ENCODE measurements around the gene BPIFA1. TPM values are rescaled to one million over a fixed set of nuclear protein-coding genes. Genes with fewer than 3 reads are reported as not detected.

BPIFA1 gene
- total and polyA plus RNA-seq, 4 experiments from 2014 or later = not detected

- ChIA-PET CTCF (ENCODE audit: partially characterized antibody) (interaction anchor here (0.9 kb wide), 1 partner anchor 287 kb away, joined by 3 read pairs; no protein-coding TSS in a partner anchor), POLR2A (ENCODE audit: partially characterized antibody) (no interaction called here)
- Histone ChIP-seq H3K9me3 (ENCODE audit: control insufficient read depth in 1 of 2, low read length in 2 of 2) (no peaks in the 10 kb centered on the region), H3K36me3 (ENCODE audit: insufficient read depth, low read length) (no peaks in the 10 kb centered on the region), H3K27me3 (ENCODE audit: insufficient read depth, low read length) (no peaks in the 10 kb centered on the region), H3K4me3 (ENCODE audit: low read length in 2 of 2) (no peak overlapping the region), H3K27ac (ENCODE audit: low read depth, low read length) (no peak overlapping the region), H3K4me1 (ENCODE audit: insufficient read depth, low read length) (no peaks in the 10 kb centered on the region)
- H3K9me3 Mint-ChIP-seq = no peaks in the 10 kb centered on the region
- H3K4me1 Mint-ChIP-seq = no peaks in the 10 kb centered on the region
- H3K36me3 Mint-ChIP-seq = no peaks in the 10 kb centered on the region
- no peak overlapping the region for H3K4me3 Mint-ChIP-seq
- H3K27ac Mint-ChIP-seq = no peak overlapping the region
- no peak for DNase-seq
- peaks cover 5 to 22% of the 10 kb centered on the region in 2 donors for H3K27me3 Mint-ChIP-seq
- intact Hi-C loops (cut with micrococcal nuclease) = no loop called here
These were observed 4.6 kb upstream of the BPIFA1 start for GRCh38 chr20:33231237-33231636.

DNA sequence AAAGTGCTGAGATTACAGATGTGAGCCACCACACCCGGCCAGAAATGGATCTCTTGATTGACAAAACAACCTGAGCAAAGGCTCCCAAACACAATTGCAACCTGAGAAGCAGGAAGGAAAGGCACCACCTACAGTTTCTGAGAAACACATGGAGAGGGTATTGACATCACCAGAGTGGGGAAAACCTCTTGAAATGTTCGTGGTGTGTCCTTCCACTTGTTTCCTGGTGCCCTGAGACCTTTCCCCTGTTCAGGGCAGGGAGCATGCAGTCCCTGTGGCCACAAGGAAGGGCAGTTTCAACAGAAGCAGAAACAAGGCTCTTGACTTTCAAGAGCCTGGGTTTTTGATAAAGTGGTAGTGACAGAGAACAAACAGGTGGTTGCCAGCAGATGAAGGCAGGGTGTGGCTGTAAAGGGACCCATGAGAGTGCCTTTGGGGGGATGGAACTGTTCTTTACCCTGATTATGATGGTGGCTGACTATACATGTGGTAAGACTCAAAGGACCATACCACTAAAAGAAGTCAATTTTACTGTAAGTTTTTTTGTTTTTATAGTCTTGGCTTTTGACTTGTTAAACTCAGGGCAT lies 3.2 kb upstream of the BPIFA1 start:
- no peak for DNase-seq
- Mint-ChIP-seq H3K27ac (no peak overlapping the region), H3K9me3 (no peaks in the 10 kb centered on the region), H3K36me3 (no peaks in the 10 kb centered on the region), H3K27me3 (peaks cover 4 to 30% of the 10 kb centered on the region in 2 donors), H3K4me3 (no peak overlapping the region), H3K4me1 (no peaks in the 10 kb centered on the region)
- Histone ChIP-seq H3K36me3 (ENCODE audit: insufficient read depth, low read length) (no peaks in the 10 kb centered on the region), H3K9me3 (ENCODE audit: control insufficient read depth in 1 of 2, low read length in 2 of 2) (no peaks in the 10 kb centered on the region), H3K4me3 (ENCODE audit: low read length in 2 of 2) (no peak overlapping the region), H3K27ac (ENCODE audit: low read depth, low read length) (no peak overlapping the region), H3K27me3 (ENCODE audit: insufficient read depth, low read length) (no peaks in the 10 kb centered on the region), H3K4me1 (ENCODE audit: insufficient read depth, low read length) (no peaks in the 10 kb centered on the region)
- ChIA-PET POLR2A (ENCODE audit: partially characterized antibody) (no interaction called here), CTCF (ENCODE audit: partially characterized antibody) (no interaction called here)
- intact Hi-C loops (cut with micrococcal nuclease) = no loop called here

GRCh38 chr20:33233129-33233774 lies 2.5 kb upstream of the BPIFA1 start:
- peak overlapping the region in 1 of 7 donors; percentile 8 for H3K27ac Mint-ChIP-seq
- H3K9me3 Mint-ChIP-seq = no peaks in the 10 kb centered on the region
- H3K4me1 Mint-ChIP-seq = no peaks in the 10 kb centered on the region
- DNase-seq = no peak
- H3K36me3 Mint-ChIP-seq = no peaks in the 10 kb centered on the region
- Histone ChIP-seq H3K36me3 (ENCODE audit: insufficient read depth, low read length) (no peaks in the 10 kb centered on the region), H3K27ac (ENCODE audit: low read depth, low read length) (no peak overlapping the region), H3K9me3 (ENCODE audit: control insufficient read depth in 1 of 2, low read length in 2 of 2) (no peaks in the 10 kb centered on the region), H3K4me3 (ENCODE audit: low read length in 2 of 2) (no peak overlapping the region), H3K4me1 (ENCODE audit: insufficient read depth, low read length) (no peaks in the 10 kb centered on the region), H3K27me3 (ENCODE audit: insufficient read depth, low read length) (no peaks in the 10 kb centered on the region)
- CTCF ChIA-PET (ENCODE audit: partially characterized antibody) = no interaction called here
- H3K4me3 Mint-ChIP-seq = no peak overlapping the region
- intact Hi-C loops (cut with micrococcal nuclease) = no loop called here
- peaks cover 4 to 27% of the 10 kb centered on the region in 2 donors for H3K27me3 Mint-ChIP-seq
- POLR2A ChIA-PET (ENCODE audit: partially characterized antibody) = no interaction called here

GRCh38 chr20:33234050-33234449 lies 1.7 kb upstream of the BPIFA1 start:
- Histone ChIP-seq H3K36me3 (ENCODE audit: insufficient read depth, low read length) (no peaks in the 10 kb centered on the region), H3K27ac (ENCODE audit: low read depth, low read length) (no peak overlapping the region), H3K27me3 (ENCODE audit: insufficient read depth, low read length) (no peaks in the 10 kb centered on the region), H3K4me1 (ENCODE audit: insufficient read depth, low read length) (no peaks in the 10 kb centered on the region), H3K9me3 (ENCODE audit: control insufficient read depth in 1 of 2, low read length in 2 of 2) (no peaks in the 10 kb centered on the region), H3K4me3 (ENCODE audit: low read length in 2 of 2) (no peak overlapping the region)
- Mint-ChIP-seq H3K27ac (no peak overlapping the region), H3K27me3 (peaks cover 7 to 32% of the 10 kb centered on the region in 2 donors), H3K4me1 (no peaks in the 10 kb centered on the region), H3K36me3 (no peaks in the 10 kb centered on the region), H3K9me3 (no peaks in the 10 kb centered on the region), H3K4me3 (no peak overlapping the region)
- no peak for DNase-seq
- intact Hi-C loops (cut with micrococcal nuclease) = no loop called here
- ChIA-PET POLR2A (ENCODE audit: partially characterized antibody) (no interaction called here), CTCF (ENCODE audit: partially characterized antibody) (no interaction called here)

- Histone ChIP-seq H3K4me3 (ENCODE audit: low read length in 2 of 2) (no peak overlapping the region), H3K36me3 (ENCODE audit: insufficient read depth, low read length) (no peaks in the 10 kb centered on the region), H3K27me3 (ENCODE audit: insufficient read depth, low read length) (no peaks in the 10 kb centered on the region), H3K4me1 (ENCODE audit: insufficient read depth, low read length) (no peaks in the 10 kb centered on the region), H3K9me3 (ENCODE audit: control insufficient read depth in 1 of 2, low read length in 2 of 2) (no peaks in the 10 kb centered on the region), H3K27ac (ENCODE audit: low read depth, low read length) (no peak overlapping the region)
- DNase-seq = no peak
- Mint-ChIP-seq H3K4me1 (no peaks in the 10 kb centered on the region), H3K4me3 (no peak overlapping the region), H3K27me3 (peaks cover 10 to 31% of the 10 kb centered on the region in 2 donors), H3K9me3 (peaks cover 0 to 3% (median 0%) of the 10 kb centered on the region in 8 donors), H3K27ac (no peak overlapping the region), H3K36me3 (no peaks in the 10 kb centered on the region)
- intact Hi-C loops (cut with micrococcal nuclease) = no loop called here
- ChIA-PET CTCF (ENCODE audit: partially characterized antibody) (no interaction called here), POLR2A (ENCODE audit: partially characterized antibody) (no interaction called here)
These were observed 555 bp downstream of the BPIFA1 start for GRCh38 chr20:33236351-33236750.

DNA sequence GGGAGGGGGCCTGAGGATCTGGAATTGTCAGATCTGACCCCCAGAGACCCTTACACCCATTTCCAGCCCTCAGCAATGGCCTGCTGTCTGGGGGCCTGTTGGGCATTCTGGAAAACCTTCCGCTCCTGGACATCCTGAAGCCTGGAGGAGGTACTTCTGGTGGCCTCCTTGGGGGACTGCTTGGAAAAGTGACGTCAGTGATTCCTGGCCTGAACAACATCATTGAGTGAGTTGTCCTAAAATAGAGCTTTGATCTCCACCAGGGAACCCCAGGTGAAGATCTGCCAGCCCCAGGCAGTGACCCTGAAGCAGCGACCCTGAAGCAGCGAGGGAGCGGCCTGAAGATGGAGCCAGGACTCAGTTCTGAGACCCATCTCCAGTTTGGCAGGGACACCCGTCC lies 2.2 kb downstream of the BPIFA1 start:
- Mint-ChIP-seq H3K27ac (no peak overlapping the region), H3K4me3 (no peak overlapping the region), H3K36me3 (no peaks in the 10 kb centered on the region), H3K27me3 (peaks cover 10 to 33% of the 10 kb centered on the region in 2 donors), H3K9me3 (peaks cover 0 to 3% (median 0%) of the 10 kb centered on the region in 8 donors), H3K4me1 (no peaks in the 10 kb centered on the region)
- Histone ChIP-seq H3K9me3 (ENCODE audit: control insufficient read depth in 1 of 2, low read length in 2 of 2) (no peaks in the 10 kb centered on the region), H3K27ac (ENCODE audit: low read depth, low read length) (no peak overlapping the region), H3K27me3 (ENCODE audit: insufficient read depth, low read length) (no peaks in the 10 kb centered on the region), H3K4me1 (ENCODE audit: insufficient read depth, low read length) (no peaks in the 10 kb centered on the region), H3K36me3 (ENCODE audit: insufficient read depth, low read length) (no peaks in the 10 kb centered on the region), H3K4me3 (ENCODE audit: low read length in 2 of 2) (no peak overlapping the region)
- ChIA-PET CTCF (ENCODE audit: partially characterized antibody) (no interaction called here), POLR2A (ENCODE audit: partially characterized antibody) (no interaction called here)
- intact Hi-C loops (cut with micrococcal nuclease) = no loop called here
- DNase-seq = no peak

GRCh38 chr20:33239418-33239817 lies 3.6 kb downstream of the BPIFA1 start:
- no peak overlapping the region for H3K27ac ChIP-seq (ENCODE audit: low read depth, low read length)
- no peaks in the 10 kb centered on the region for H3K4me1 ChIP-seq (ENCODE audit: insufficient read depth, low read length)
- no peaks in the 10 kb centered on the region for H3K9me3 ChIP-seq (ENCODE audit: control insufficient read depth in 1 of 2, low read length in 2 of 2)
- Mint-ChIP-seq H3K27me3 (peaks cover 10 to 26% of the 10 kb centered on the region in 2 donors), H3K4me3 (no peak overlapping the region), H3K36me3 (no peaks in the 10 kb centered on the region), H3K9me3 (peaks cover 0 to 3% (median 0%) of the 10 kb centered on the region in 8 donors), H3K27ac (no peak overlapping the region), H3K4me1 (no peaks in the 10 kb centered on the region)
- intact Hi-C loops (cut with micrococcal nuclease) = no loop called here
- CTCF ChIA-PET (ENCODE audit: partially characterized antibody) = no interaction called here
- DNase-seq = no peak
- no peak overlapping the region for H3K4me3 ChIP-seq (ENCODE audit: low read length in 2 of 2)
- POLR2A ChIA-PET (ENCODE audit: partially characterized antibody) = no interaction called here
- no peaks in the 10 kb centered on the region for H3K36me3 ChIP-seq (ENCODE audit: insufficient read depth, low read length)
- H3K27me3 ChIP-seq (ENCODE audit: insufficient read depth, low read length) = no peaks in the 10 kb centered on the region
